Amniotic epithelial cell (primary cell): Measurements from ENCODE around the gene KLF7.

Experiments
- DNase-seq: peaks from one replicate; pipeline ENCODE4 v3.0.0-alpha.2; 2010; ENCODE audit warnings: low read depth

KLF7 gene

DNA sequence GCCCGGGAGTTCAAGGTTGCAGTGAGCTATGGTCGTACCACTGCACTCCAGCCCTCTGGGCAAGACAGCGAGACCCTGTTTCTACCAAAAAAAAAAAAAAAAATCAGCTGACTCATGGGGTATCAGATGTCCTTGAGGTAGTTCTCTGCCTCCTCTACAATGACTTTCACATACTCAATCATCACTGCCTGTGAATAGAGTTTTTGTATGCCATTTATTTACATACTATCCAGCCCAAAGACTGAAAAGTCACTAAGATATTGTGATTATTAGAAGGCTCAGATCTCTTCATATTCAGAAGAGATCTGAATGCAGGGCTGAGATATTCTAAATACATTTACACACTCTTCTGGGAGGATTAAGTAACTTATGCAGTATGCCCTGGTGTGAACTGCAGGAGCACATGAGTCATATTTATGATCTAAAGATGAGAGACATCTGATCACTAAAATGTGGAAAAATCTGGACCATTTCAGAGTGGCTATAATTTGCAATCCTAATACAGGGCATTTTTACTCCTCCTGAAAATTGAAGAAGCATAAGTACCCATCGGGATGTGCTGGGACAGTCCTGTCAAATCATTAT, 38.9 kb downstream of the KLF7 start:
- DNase-seq: peak; percentile 52

DNA sequence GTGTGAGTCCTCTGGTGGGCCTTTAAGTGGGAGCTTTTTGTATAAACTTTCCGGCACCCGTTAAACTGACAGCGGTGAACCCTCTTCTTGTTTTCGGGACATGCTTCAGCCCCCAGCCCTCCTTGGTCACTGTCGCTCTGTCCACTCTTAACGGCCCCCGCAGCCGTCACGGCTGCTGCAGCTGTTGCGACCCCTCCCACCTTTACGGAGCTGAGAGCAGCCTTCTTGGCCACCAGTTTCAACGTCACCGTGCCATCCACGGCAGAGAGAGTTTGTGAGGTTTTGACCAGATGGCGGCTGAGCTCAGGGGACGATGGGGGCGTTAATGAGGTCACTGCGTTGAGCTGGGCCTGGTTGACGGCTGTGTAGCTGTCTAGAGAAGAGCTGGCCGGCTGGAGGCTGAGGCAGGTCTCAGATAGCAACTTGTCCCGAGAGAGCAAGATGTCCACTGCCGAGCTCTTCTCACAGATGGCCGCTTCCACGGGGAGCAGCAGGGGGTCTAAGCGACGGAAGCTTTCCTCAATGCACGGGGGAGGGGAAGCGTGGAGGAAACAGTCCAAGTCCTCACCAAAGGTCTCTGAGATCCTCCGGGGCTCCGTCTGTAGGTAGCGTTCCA, 41.9 kb downstream of the KLF7 start:
- DNase-seq: no peak

DNA sequence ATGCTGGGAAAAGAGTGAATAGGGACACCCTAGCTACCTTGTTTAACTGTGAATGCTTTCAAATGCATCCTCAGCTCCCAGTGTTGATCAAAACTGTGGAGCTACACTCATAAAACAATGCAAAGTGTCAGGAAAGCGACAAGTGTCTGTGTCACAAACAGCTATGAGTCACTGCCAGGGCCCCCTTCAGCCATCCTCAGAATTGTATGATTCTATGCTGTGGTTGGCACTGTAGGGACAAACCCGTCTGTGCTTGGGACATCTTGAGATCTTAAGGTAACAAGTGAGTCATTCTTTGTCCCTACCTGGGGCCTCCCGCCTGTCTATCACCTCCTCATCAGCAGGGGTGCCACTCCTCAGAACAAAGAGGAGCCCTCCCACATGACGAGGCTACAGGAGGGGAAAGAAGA, 42.4 kb downstream of the KLF7 start:
- no peak for DNase-seq

DNA sequence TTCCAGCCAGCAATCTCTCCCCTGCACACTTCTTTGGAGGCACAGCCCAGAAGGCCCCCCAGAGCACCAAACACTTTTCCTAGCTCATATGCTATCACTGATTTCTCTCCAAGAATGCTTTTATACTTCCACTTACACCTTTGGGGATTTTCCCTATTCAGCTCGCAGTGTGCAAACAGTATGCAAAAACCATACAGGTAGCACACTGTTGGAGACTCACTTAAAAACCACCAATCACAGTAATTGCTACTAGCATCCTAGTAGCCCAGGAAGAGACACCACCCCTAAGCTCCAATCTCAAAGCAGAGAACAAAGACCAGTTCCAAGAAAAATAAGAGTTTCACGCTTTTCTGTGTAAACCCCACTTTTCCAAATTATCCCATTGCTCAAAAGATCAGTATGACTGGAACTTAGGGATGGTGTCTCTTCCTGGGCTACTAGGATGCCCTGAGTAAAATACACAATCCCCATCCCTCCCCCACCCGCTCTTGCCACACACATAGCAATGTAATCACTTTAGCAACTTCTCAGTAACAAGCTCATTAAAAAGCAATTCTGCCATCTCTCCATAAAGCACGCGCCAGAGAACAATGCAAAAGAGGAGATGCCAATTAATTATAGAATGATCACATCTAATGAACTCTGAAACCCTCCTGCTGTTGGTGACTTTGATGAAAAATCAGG, 43.0 kb downstream of the KLF7 start:
- no peak for DNase-seq

DNA sequence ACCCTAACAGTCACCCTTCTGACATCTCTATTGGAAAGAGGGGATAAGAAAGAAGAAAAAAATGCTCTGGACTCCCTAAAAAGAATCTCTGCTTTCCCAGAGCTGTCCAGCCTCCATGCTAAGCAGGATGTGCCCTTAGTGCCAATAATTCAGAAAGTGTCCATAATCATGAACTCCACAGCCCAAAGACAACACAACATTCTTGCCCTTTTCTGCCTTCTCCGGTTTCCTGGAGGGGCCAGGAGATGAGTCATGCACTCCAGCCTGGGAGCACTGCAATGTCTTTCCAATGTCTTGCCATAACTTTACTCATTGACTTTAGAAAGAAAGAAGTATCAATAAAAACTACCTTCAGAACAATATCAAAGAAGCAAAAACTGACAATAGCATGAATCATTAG, 44.0 kb downstream of the KLF7 start:
- DNase-seq: peak; percentile 54

DNA sequence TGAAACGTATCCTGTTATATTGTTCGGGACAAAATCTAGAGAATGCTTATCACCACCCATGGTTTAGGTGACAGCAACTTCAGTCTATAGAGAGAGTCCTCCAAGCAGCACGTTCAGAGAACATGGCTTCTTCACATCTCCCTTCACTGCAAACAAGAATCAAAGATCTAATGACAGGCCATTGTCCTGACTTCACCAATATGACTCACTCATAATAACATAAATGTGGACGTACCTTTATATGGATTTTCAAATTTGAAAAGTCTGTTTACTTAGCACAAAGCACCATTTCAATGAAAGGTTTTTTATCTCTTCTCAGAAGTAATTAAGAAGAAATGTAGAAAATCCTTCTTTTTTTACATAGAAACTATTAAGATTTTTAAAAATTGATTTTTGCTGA, 46.7 kb downstream of the KLF7 start:
- DNase-seq: no peak

DNA sequence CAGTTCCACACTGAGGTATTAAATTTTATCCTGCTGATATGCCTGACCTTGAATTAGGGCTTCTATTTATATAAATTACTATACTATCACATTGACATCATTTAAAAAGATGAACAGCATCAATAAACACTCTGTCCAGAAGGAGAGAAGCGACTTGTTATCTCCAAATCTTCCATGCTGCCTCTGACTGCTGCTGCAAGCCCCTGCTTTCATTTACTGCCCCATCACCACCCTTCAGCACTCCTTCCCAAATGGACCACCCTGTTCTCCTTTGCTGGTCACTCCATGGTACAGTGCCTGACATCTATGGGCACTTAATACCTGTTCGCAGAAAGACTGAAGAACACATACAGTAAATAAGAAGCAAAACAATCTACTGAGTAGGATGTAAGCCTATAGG, 48.1 kb downstream of the KLF7 start:
- DNase-seq: no peak

DNA sequence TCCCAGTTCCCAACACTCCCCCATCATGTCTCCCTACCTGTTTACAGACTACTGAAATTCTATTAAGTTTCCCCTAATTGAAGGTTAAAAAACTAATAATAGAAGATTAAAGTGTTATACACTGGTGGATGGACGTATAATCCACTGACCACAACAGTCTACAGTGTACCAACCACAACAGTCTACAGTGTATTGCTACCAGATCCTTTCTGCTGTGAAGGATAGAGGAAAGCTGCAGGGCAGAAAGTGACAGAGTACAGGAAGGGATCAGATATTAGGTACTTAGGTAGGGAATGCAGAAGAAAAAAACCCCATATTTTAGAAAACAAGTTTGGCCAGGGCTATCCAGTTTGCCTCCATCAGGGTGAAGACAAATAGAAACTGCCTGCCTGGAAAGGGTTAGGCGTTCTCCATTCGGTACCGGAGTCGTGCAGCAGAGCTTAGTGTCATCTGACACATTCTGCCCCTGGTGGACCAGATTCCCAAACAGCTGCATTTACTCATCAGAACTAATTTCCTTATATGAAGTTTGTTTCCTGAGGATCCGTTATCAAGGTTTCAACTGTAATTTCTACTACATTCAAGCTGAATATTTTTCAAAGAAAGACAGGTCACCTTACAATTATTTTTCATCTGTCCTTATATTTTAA, 49.9 kb downstream of the KLF7 start:
- DNase-seq: peak; percentile 22

DNA sequence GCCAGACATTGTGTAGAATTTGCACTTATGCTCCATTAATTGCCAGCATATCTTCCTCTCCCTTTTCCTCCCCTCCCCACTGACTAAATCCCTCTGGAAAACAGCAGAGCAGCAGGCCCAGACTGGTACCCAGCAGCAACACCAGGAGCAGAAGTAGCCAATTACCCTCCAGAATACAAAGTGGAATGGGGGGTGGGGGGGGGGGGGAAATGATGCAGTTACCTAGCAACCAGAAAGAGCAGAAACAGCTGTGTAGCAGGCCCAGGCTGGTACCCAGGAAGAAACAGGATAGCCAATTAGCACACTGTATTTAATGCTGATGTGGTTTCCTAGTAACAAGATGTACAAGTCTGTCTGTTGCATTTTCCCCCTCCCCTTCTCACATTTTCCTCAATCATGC, 52.3 kb downstream of the KLF7 start:
- DNase-seq: no peak

DNA sequence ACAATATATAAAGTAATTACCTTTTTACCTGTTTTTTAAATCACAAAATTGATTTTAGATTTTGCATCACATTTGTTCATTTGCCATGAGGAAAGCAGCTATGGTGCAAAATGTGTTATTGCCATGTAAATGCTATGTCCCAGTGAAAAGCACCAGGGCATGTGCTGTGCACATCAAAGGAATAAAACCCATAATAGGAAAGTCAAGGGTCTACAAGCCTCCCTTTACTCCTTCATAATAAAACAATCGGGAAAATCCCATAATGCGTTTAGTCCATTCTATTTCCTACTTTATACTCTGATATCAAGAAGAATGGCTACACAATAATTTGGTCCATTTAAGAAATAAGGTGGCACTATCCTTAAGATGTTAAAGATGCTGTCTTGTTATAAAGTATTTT, 53.0 kb downstream of the KLF7 start:
- no peak for DNase-seq

DNA sequence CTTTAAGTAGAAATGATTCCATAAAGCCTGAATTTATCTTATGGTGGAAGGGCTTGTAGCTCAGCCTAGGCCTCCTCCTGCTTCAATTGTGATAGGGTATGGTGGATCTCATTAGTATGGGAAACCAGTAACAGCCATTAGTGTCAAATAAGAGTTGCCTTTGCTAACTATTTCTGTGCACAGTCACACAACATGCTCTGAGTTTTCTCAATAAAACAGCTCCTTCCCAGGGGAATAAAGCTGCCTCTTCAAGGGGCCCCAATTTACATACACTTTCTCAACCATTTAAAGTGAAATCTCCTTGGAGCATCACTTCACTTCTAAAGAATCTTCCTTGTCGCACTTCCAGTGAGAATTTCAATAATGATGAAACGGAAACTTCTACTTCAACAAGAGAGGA, 53.4 kb downstream of the KLF7 start:
- DNase-seq: no peak

DNA sequence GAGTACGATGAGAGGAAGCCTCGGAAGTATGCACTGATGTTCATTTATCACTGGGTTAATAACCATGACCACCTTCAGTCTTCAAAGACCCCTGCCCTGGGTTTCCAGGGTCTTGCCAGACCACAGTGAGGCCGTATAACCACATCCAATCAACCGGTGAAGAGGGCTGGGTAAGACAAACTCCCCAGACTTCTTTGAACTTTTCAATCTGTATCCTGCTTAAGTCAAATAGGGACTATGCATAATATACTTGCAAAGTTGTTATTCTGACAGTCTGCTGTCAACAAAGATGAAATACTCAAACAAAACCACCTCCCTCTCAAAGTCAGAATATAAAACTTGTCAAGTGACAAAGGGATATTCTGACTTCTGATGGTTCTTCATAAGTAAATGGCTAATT, 54.0 kb downstream of the KLF7 start:
- no peak for DNase-seq

DNA sequence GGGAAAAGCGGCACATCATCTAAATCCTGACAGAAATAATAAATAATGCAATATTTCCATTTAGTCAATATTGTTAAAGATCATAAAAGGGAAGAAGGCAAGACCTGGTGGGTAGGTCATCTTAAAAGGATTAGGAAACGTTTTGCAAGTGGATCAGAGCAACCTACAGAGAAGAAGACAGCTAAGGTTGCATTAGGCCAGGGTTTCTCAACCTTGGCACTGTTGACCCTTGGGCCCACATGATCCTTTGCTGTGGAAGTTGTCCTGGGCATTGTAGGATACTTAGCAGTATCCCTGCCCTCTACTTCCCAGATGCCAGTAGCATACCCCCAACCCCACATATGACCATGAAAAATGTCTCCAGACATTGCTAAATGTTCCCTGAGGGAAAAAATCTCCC, 55.0 kb downstream of the KLF7 start:
- DNase-seq: no peak

DNA sequence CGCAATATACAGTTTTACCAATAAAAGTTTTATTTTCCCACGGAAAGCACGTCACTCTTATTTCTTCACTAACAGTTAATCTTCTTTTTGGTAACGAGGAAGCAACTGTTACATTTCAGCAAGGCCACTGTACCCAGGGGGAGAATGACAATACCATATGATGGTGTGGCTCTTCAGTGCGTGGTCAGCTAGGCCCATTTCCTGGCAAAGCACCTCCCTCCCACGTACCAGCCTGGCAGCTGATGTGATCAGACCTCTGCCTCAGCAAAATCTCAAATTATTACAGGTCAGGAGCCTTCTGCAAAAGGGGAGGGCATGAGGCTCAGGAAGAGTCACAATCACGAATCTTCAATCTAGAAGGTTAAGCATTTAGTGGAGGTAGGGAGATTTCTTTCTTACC, 55.4 kb downstream of the KLF7 start:
- no peak for DNase-seq

DNA sequence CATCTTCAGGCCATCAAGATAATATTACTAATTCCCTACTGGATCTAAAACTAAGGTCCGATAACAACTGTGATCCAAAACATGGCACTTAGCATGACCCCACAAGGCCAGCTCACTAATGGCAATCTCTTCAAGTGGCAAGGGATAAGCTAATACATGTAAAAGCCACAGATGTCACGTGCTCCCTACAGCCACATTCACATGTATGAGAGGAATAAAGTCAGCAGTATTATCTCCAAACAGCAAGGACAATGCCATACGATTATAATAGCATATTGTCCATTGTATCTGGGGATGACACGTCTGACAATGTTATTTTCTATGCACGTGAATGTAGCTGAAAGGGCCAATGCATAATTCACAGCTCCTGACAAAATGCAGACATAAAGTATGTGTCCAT, 56.0 kb downstream of the KLF7 start:
- no peak for DNase-seq

DNA sequence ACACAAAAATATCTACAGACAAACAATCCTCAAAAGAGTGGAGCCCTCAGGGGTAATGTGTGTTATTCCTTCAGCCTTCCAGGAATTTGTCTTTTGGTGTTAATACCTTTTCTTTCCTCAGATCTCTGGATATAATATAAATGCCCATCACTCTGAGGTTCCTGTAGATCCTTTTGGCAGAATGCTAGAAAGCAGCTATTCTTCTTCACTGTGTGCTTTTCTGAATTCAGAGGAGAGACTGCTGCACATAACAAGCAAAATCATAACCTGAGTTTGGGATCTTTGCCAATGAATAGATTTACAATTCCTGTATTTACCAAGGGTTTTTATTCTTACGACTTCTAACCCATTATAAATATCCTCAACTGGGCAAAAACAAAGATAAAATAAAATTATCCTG, 57.3 kb downstream of the KLF7 start:
- no peak for DNase-seq

DNA sequence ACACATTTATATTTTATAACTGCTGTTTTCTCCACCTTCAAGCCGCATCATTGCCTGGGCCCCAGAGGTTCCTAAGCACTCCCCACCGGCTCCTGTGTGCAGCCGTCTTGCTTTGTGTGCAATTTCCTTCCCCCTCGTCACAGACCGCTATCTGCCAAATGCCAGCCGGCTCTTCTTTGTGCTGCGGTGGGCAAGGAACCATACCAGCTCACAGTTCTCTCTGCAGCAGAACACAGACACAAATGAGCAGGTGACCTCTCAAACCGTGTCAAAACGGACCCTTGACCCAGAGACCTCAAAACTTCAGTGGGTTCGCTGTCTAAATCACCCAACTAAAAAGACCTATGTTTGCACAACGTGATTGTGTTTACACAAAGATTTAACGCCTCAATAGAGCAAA, 58.2 kb downstream of the KLF7 start:
- DNase-seq: no peak

DNA sequence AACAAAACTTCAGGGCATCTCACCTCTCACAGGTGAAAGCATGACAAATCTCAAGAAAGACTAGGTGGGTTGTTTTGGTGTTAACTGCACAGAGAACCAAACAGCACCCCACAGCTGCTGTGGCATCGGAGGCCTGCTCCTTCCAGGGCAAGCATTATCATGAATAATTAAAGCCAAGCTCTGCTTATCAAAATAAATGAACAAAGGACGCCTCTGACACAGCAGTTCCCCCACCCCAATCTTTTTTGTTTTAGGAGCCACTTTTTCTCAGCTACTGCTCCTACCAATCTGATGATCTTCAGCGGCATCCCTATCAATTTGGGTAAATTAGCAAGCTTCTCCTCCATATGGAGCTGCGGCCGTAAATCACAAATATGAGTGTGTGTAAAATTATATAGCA, 58.6 kb downstream of the KLF7 start:
- DNase-seq: no peak

DNA sequence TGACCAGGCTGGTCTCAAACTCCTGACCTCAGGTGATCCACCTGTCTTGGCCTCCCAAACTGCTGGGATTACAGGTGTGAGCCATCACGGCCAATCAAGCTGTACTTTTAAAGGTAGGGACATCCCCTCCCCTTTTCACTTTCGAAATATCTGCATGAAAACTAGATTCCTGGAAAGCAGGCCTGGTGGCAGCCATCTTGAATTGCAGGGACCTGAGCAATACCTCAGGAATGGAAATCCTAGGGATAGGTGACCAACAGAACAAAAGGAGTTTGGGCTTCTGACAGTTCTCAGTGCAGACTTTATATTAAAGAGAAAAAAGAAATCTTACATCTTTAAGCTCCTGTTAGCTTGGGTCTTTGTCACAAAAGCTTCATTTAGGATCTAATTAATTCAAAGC, 62.6 kb downstream of the KLF7 start:
- peak; percentile 26 for DNase-seq

DNA sequence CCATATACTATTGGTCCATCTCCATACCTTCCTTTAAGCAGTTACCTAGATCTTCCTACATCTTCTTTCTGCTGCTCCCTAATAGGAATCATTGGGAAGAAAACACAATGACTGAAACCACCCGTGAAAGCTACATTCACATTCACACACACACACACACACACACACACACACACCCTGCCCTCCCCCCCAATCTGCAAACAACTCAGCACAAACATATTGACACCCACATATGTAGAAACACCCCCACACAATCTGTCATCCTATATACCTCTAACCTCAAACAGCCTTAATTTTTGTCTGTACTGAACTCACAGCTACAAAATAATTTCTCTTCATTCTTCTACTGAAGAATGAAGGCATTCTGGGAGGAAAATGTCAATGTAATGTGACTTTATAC, 63.8 kb downstream of the KLF7 start:
- no peak for DNase-seq

DNA sequence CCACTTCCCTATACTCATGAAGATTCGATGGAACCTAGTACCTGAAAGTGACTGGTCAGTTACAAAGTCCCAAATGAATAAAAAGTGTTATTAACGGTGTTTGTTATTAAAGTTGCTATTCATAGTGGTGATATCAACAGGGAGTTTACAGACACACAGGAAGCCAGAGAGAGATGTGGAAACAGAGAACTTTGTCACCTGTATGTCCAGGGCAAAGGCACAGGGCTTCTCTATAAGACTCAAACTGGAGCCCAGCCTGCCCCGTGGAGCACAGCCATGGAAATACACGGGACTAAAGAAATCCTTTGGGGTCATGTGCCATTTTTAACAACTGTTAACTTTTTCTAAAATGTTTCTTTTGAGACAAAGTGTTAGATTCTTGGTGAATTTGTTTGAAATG, 68.5 kb downstream of the KLF7 start:
- no peak for DNase-seq

DNA sequence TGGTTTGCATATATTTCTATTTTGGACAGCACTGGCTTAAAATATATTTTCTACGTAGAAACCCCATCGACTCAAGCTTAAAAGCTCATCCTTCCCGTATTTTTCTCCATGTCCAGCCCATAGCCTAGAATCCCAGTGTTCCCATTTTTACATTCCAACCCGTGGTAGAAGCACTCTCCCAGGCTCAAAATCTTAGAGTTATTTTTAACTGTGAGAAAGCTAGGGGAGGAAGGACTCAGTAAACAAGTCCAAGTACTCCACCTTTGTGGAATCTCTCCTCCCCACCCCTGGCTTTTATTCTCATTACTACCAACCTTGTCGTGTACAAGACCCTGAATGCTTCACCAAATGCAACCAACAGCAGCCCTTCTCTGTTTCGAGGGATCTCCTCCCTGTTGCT, 69.8 kb downstream of the KLF7 start:
- DNase-seq: no peak

DNA sequence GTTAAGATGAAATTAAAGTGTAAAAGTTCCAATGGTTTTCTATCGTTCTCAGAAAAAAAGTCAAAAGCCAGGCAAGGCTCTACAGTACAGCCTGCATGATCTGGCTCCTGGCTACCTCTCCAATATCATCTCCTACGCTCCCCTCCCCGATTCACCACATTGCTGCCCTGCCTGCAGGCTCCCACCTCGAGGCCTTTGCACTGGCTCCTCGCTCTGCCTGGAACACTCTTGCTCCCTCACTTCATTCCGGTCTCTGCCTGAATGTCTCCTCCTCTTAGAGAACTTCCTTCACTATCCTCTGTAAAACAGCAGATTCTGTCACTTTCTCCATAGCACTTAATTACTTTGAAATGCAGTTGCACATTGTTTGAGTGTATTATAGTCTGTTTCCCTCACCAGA, 72.5 kb downstream of the KLF7 start:
- DNase-seq: no peak
